ENCODE data around the gene ZBTB16.

ZBTB16 gene

DNA sequence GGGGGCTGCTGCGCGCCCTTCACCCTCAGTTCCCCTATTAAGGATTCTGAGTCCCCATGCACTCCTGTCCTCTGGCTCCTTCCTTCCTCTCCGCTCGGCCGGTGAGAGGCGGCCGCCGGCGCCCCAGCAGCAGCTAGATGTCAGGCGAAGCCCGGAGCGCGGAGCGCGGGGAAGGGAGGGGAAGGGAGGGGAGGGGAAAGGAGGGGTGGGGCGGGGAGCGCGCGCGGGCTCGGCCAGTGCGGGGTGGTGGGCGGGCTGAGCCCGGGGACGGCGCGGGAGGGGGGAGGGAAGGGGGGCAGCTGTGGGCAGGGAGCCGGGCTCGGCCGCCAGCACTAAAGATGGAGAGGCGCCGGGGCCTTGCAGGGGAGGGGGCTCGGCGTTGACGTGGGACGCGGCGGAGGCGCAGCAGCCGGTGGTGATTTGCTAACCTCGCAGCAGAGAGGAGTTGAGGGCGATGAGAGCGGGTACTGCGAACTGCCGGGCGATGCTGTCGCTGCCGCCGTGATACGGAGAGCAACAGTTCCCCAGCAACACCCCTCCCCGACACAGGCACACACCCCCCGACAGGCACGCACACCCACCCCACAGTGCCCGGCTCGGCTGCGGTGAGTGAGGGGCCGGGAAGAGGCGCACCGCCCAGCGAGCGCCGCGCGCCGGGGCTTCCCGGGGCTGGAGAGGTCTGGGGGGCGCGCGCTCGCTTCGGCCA, at the start of gene ZBTB16:
TSS of gene ZBTB16 (plus strand) at position 434 of the 706 bp plus-strand sequence. CDS start 3,590 bp downstream, outside the sequence.
- Histone ChIP-seq H3K9ac (ENCODE audit: low read depth, low read length) (no peak within 1 kb of the TSS), H3K9me3 (ENCODE audit: control insufficient read depth, insufficient read depth, low read length) (no peaks in the 10 kb centered on the region)

GRCh38 chr11:114010931-114011330, 48.6 kb upstream of the ZBTB16 start:
- H3K4me3 ChIP-seq (ENCODE audit: low read depth, low read length), result no peak overlapping the region

More for the DNA sequence above, at the start of gene ZBTB16:
- Histone ChIP-seq H3K36me3 (ENCODE audit: control insufficient read depth, insufficient read depth, low read length) (no peaks in the 10 kb centered on the region), H3K4me1 (ENCODE audit: control insufficient read depth, insufficient read depth, low read length) (peaks cover 17% of the 10 kb centered on the region), H3K27ac (ENCODE audit: low read depth, low read length) (no peak within 1 kb of the TSS), H3K27me3 (ENCODE audit: control insufficient read depth, insufficient read depth, low read length) (peaks cover 96% of the 10 kb centered on the region), H3K4me3 (ENCODE audit: low read depth, low read length) (peak within 1 kb of the TSS; percentile 64)

DNA sequence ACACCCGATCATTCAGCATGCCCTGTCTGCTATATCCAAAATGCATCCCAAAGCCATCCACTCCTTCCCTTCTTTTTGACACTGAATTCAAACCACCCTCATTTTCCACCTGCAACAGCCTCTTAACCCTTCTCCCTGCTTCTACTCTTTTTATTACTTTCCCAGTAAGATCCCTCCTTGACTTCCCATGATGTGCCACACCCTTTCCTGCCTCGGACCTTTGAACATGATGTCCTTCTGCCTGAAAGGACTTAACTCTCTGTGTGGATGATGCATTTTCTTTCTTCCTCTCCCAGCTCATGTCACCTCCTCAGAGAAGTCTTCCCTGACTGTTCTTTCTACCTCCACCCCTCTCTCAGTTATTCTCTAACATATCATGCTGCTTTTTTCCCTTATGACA, 48.1 kb upstream of the ZBTB16 start:
- Histone ChIP-seq H3K9me3 (ENCODE audit: control insufficient read depth, insufficient read depth, low read length) (no peaks in the 10 kb centered on the region), H3K27ac (ENCODE audit: low read depth, low read length) (no peak overlapping the region), H3K9ac (ENCODE audit: low read depth, low read length) (no peak overlapping the region), H3K4me3 (ENCODE audit: low read depth, low read length) (no peak overlapping the region), H3K27me3 (ENCODE audit: control insufficient read depth, insufficient read depth, low read length) (no peaks in the 10 kb centered on the region), H3K4me1 (ENCODE audit: control insufficient read depth, insufficient read depth, low read length) (no peaks in the 10 kb centered on the region), H3K36me3 (ENCODE audit: control insufficient read depth, insufficient read depth, low read length) (no peaks in the 10 kb centered on the region)

More at GRCh38 chr11:114010931-114011330, 48.6 kb upstream of the ZBTB16 start:
- no peaks in the 10 kb centered on the region for H3K9me3 ChIP-seq (ENCODE audit: control insufficient read depth, insufficient read depth, low read length)
- H3K27ac ChIP-seq (ENCODE audit: low read depth, low read length), result no peak overlapping the region
- no peaks in the 10 kb centered on the region for H3K27me3 ChIP-seq (ENCODE audit: control insufficient read depth, insufficient read depth, low read length)
- no peak overlapping the region for H3K9ac ChIP-seq (ENCODE audit: low read depth, low read length)
- H3K36me3 ChIP-seq (ENCODE audit: control insufficient read depth, insufficient read depth, low read length), result no peaks in the 10 kb centered on the region
- no peaks in the 10 kb centered on the region for H3K4me1 ChIP-seq (ENCODE audit: control insufficient read depth, insufficient read depth, low read length)

DNA sequence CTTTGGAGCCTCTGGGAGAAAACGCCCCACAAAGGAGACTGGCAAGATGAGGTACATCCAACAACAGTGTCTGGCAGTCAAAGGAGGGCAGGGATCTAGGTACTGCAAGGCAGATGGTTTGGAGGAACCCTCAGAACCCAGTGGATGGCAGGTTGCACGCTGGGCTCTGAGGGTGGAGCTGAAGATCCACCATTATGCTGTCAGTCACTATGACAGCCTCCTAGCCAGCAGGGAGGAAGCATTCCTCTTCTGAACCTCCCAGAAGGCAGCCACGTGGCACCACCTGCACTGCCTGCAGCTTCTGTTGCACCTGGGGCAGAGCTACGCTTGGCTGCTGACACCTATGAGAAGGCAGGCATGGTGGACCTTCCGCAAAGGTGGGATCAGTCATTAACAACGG, 44.4 kb upstream of the ZBTB16 start:
- Histone ChIP-seq H3K9ac (ENCODE audit: low read depth, low read length) (no peak overlapping the region), H3K36me3 (ENCODE audit: control insufficient read depth, insufficient read depth, low read length) (no peaks in the 10 kb centered on the region), H3K4me1 (ENCODE audit: control insufficient read depth, insufficient read depth, low read length) (no peaks in the 10 kb centered on the region), H3K9me3 (ENCODE audit: control insufficient read depth, insufficient read depth, low read length) (no peaks in the 10 kb centered on the region), H3K27ac (ENCODE audit: low read depth, low read length) (no peak overlapping the region), H3K4me3 (ENCODE audit: low read depth, low read length) (no peak overlapping the region), H3K27me3 (ENCODE audit: control insufficient read depth, insufficient read depth, low read length) (no peaks in the 10 kb centered on the region)

GRCh38 chr11:114016986-114017385, 42.5 kb upstream of the ZBTB16 start:
- no peak overlapping the region for H3K4me3 ChIP-seq (ENCODE audit: low read depth, low read length)
- H3K36me3 ChIP-seq (ENCODE audit: control insufficient read depth, insufficient read depth, low read length), result no peaks in the 10 kb centered on the region
- H3K9me3 ChIP-seq (ENCODE audit: control insufficient read depth, insufficient read depth, low read length), result no peaks in the 10 kb centered on the region
- no peaks in the 10 kb centered on the region for H3K27me3 ChIP-seq (ENCODE audit: control insufficient read depth, insufficient read depth, low read length)
- no peak overlapping the region for H3K27ac ChIP-seq (ENCODE audit: low read depth, low read length)
- no peaks in the 10 kb centered on the region for H3K4me1 ChIP-seq (ENCODE audit: control insufficient read depth, insufficient read depth, low read length)
- no peak overlapping the region for H3K9ac ChIP-seq (ENCODE audit: low read depth, low read length)

DNA sequence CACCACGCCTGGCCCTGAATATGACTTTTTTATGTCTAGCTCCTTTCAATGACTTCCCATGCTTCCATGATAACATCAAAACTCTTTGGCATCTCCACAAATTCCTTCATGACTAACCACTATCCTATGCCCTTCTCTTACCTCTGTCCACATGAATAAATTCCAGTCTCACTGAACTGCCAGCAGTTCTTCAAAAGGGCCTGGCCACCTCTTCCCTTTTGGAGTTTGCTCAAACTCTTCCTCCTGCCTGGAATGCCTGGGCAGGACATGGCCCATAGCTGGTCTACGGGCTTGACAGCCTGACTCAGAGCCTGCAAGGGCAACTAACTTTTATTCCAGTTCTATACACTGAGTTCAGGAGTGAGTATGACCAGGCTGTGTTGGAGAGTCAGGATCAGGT, 41.8 kb upstream of the ZBTB16 start:
- H3K4me3 ChIP-seq (ENCODE audit: low read depth, low read length), result no peak overlapping the region
- H3K4me1 ChIP-seq (ENCODE audit: control insufficient read depth, insufficient read depth, low read length), result no peaks in the 10 kb centered on the region
- H3K9me3 ChIP-seq (ENCODE audit: control insufficient read depth, insufficient read depth, low read length), result no peaks in the 10 kb centered on the region
- no peak overlapping the region for H3K27ac ChIP-seq (ENCODE audit: low read depth, low read length)
- H3K9ac ChIP-seq (ENCODE audit: low read depth, low read length), result no peak overlapping the region
- H3K27me3 ChIP-seq (ENCODE audit: control insufficient read depth, insufficient read depth, low read length), result no peaks in the 10 kb centered on the region
- H3K36me3 ChIP-seq (ENCODE audit: control insufficient read depth, insufficient read depth, low read length), result no peaks in the 10 kb centered on the region

DNA sequence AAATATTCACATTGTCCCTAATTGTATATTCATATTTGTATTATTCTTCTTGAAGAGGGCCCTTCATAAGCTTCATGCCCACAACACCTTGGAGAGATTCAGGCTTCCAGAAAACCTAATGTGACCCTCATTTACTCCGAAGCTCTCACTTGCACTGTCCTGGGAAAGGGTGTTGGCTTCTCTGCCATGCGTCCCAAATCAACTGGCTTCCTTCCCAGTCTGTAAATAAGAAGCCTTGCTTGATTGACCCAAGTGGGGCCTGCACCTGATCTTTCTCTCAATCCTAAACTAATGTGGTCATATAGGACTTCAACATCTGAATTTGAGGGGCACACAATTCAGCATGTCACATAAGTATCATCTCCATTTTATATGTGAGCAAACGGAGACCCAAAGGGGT, 40.5 kb upstream of the ZBTB16 start:
- no peaks in the 10 kb centered on the region for H3K9me3 ChIP-seq (ENCODE audit: control insufficient read depth, insufficient read depth, low read length)
- H3K9ac ChIP-seq (ENCODE audit: low read depth, low read length), result no peak overlapping the region
- H3K4me3 ChIP-seq (ENCODE audit: low read depth, low read length), result no peak overlapping the region
- H3K4me1 ChIP-seq (ENCODE audit: control insufficient read depth, insufficient read depth, low read length), result no peaks in the 10 kb centered on the region
- no peaks in the 10 kb centered on the region for H3K36me3 ChIP-seq (ENCODE audit: control insufficient read depth, insufficient read depth, low read length)
- H3K27me3 ChIP-seq (ENCODE audit: control insufficient read depth, insufficient read depth, low read length), result no peaks in the 10 kb centered on the region
- H3K27ac ChIP-seq (ENCODE audit: low read depth, low read length), result no peak overlapping the region

DNA sequence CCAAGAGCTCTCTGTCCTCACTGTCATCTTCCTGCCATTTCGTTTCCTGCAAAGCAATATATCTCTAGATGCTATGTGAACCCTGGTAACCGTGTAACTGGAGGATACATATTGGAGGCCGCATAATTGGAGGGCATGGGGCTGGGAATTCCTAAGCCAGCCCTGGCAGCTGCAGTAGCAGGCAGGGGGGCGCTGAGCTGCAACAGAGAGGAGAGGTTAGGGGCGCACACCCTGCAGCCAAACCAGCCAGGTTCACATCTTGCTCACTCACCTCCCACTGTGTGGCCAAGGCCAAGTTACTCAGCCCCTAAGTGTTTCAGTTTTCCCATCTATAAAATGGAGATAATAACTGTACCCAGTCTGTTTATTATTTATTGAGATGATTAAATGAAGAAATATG, 39.9 kb upstream of the ZBTB16 start:
- no peak overlapping the region for H3K27ac ChIP-seq (ENCODE audit: low read depth, low read length)
- H3K36me3 ChIP-seq (ENCODE audit: control insufficient read depth, insufficient read depth, low read length), result no peaks in the 10 kb centered on the region
- H3K27me3 ChIP-seq (ENCODE audit: control insufficient read depth, insufficient read depth, low read length), result no peaks in the 10 kb centered on the region
- no peaks in the 10 kb centered on the region for H3K4me1 ChIP-seq (ENCODE audit: control insufficient read depth, insufficient read depth, low read length)
- H3K4me3 ChIP-seq (ENCODE audit: low read depth, low read length), result no peak overlapping the region
- H3K9ac ChIP-seq (ENCODE audit: low read depth, low read length), result no peak overlapping the region
- no peaks in the 10 kb centered on the region for H3K9me3 ChIP-seq (ENCODE audit: control insufficient read depth, insufficient read depth, low read length)

DNA sequence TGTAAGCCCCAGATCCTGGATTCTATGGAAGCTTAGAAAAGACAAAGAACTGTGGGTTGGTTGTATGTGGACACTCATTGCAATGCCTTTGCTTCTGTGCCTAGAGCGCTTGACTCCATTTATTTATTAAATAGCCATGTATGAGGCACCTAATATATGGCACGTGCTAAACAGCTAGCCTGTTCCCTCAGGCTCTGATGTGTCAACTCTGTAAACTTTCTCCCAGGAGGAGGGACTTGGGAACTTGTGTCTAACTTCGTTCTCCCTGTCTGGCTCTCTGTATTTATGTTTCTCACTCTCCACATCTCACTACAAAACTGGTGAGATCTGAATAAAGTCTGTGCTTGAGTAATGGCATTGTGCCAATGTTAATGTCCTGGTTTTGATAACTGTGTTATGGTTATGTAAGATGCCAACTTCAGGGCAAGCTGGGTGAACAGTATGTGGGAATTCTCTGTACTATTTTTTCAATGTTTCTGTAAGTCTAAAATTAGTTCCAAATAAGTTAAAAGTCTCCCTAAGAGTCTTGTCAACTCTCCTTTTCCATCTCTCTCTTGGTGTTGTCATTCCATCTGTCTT, 34.1 kb upstream of the ZBTB16 start:
- no peak overlapping the region for H3K9ac ChIP-seq (ENCODE audit: low read depth, low read length)
- no peaks in the 10 kb centered on the region for H3K27me3 ChIP-seq (ENCODE audit: control insufficient read depth, insufficient read depth, low read length)
- no peaks in the 10 kb centered on the region for H3K4me1 ChIP-seq (ENCODE audit: control insufficient read depth, insufficient read depth, low read length)

DNA sequence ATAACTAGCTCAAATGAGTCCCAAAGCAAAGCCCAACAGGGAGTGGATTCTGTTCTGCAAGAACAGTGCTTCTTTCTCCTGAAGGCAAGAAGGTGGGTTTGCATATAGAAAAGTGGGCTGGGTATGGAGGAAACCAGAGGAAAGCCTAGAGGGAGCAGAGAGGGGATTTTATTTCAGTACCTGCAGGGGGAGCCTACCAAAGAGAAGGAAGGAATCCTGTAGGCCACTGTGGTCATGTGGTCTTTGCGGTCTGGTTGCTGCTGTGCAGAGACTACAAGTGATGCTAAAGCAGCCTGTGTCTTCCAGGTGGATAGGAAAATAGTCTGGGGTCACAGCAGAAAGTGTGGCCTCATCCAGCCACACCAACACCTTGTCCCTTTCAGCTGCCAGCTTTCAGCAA, 33.2 kb upstream of the ZBTB16 start:
- Histone ChIP-seq H3K27me3 (ENCODE audit: control insufficient read depth, insufficient read depth, low read length) (no peaks in the 10 kb centered on the region), H3K9ac (ENCODE audit: low read depth, low read length) (no peak overlapping the region), H3K4me1 (ENCODE audit: control insufficient read depth, insufficient read depth, low read length) (no peaks in the 10 kb centered on the region), H3K36me3 (ENCODE audit: control insufficient read depth, insufficient read depth, low read length) (no peaks in the 10 kb centered on the region), H3K4me3 (ENCODE audit: low read depth, low read length) (no peak overlapping the region), H3K27ac (ENCODE audit: low read depth, low read length) (no peak overlapping the region), H3K9me3 (ENCODE audit: control insufficient read depth, insufficient read depth, low read length) (no peaks in the 10 kb centered on the region)

More for the DNA sequence above, 34.1 kb upstream of the ZBTB16 start:
- Histone ChIP-seq H3K9me3 (ENCODE audit: control insufficient read depth, insufficient read depth, low read length) (no peaks in the 10 kb centered on the region), H3K27ac (ENCODE audit: low read depth, low read length) (no peak overlapping the region), H3K36me3 (ENCODE audit: control insufficient read depth, insufficient read depth, low read length) (no peaks in the 10 kb centered on the region), H3K4me3 (ENCODE audit: low read depth, low read length) (no peak overlapping the region)

DNA sequence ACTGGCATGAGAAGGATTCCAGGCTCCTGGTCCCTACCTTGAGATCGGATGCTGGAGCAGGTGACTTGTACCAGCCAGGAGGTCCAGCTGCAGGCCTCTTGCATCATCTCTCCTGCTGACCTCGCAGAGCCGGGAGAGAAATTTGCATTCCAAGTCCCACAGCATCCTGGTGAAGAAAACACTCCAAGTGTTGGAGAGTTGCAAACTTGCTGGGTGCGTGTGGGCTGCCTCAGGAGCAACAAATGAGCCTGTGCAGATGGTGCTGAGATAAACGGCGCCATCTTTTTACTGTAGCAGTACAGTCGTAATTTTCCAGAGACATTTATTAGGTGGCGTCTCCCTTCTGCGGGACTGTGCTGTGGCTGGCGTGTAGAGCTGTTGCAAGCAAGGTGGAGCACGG, 32.1 kb upstream of the ZBTB16 start:
- H3K27me3 ChIP-seq (ENCODE audit: control insufficient read depth, insufficient read depth, low read length), result no peaks in the 10 kb centered on the region
- no peaks in the 10 kb centered on the region for H3K36me3 ChIP-seq (ENCODE audit: control insufficient read depth, insufficient read depth, low read length)
- H3K4me3 ChIP-seq (ENCODE audit: low read depth, low read length), result no peak overlapping the region
- H3K9me3 ChIP-seq (ENCODE audit: control insufficient read depth, insufficient read depth, low read length), result no peaks in the 10 kb centered on the region
- H3K9ac ChIP-seq (ENCODE audit: low read depth, low read length), result no peak overlapping the region
- H3K27ac ChIP-seq (ENCODE audit: low read depth, low read length), result no peak overlapping the region
- no peaks in the 10 kb centered on the region for H3K4me1 ChIP-seq (ENCODE audit: control insufficient read depth, insufficient read depth, low read length)
